Tongue (tissue), 2 donors: ENCODE data around the gene MYO1E. TPM values are rescaled to one million over a fixed set of nuclear protein-coding genes. Genes with fewer than 3 reads are reported as not detected.

Source experiments
- DNase-seq: peaks from one replicate; pipeline ENCODE4 v3.0.0-alpha.2; 2015
- total RNA-seq: library from RNA; depleted of rRNA; stranded (reverse); fragments of >200 nt; gene quantifications from one replicate; pipeline ENCODE4 v1.2.3, GENCODE V29; 2014

Gene MYO1E
- total RNA-seq, 1 donor from 2014 or later, result 66.6 TPM

- DNase-seq, result no peak
Observed at GRCh38 chr15:59190291-59190690, 182.4 kb downstream of the MYO1E start.

DNA sequence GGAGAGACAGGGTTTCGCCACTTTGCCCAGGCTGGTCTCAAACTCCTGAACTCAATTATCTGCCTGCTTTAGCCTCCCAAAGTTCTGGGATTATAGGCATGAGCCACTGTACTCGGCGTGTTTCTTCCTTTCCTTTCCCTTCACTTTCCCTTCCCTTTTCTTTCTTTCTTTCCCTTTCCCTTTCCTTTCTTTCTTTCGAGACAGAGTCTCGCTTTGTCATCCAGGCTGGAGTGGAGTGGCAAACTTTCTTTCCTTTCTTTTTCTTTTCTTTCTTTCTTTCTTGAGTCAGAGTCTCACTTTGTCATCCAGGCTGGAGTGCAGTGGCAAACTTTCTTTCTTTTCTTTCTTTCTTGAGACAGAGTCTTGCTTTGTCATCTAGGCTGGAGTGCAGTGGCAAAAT, 183.4 kb downstream of the MYO1E start:
- no peak for DNase-seq

DNA sequence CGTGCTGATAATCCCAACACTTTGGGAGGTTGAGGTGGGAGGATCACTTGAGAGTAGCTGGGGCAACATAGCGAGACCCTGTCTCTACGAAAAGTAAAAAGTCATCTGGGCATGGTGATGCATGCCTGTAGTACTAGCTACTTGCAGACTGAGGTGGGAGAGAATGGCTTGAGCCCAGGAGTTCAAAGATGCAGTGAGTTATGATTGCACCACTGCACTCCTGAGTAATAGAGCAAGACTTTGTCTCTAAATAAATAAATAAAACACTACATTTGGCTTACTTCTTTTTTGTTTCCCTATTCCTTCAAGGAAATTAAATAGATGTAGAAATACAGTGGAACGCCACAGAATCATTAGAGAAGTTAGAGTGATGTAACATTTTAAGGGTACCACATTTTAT, 186.2 kb downstream of the MYO1E start:
- no peak for DNase-seq

DNA sequence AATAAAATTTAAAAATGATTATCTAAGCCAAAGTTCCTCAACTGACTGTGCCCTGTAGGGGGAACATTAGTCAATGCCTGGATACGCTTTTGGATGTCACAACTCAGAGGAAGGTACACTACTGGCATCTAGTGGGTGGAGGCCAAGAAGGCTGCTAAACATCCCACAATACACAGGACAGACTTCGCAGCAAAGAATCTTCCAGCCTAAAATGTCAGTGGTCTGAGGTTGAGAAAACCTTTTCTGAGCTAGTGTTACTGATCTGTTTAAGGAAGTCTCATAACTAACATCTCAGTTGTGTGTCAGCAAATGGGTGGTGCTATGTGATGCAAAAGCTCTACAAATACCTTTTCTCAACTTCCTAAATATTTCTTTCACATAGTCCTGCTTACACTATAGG, 186.9 kb downstream of the MYO1E start:
- DNase-seq, result no peak

GRCh38 chr15:59180945-59181600, 191.6 kb downstream of the MYO1E start:
- no peak for DNase-seq

GRCh38 chr15:59179717-59180116, 193.0 kb downstream of the MYO1E start:
- no peak for DNase-seq

DNA sequence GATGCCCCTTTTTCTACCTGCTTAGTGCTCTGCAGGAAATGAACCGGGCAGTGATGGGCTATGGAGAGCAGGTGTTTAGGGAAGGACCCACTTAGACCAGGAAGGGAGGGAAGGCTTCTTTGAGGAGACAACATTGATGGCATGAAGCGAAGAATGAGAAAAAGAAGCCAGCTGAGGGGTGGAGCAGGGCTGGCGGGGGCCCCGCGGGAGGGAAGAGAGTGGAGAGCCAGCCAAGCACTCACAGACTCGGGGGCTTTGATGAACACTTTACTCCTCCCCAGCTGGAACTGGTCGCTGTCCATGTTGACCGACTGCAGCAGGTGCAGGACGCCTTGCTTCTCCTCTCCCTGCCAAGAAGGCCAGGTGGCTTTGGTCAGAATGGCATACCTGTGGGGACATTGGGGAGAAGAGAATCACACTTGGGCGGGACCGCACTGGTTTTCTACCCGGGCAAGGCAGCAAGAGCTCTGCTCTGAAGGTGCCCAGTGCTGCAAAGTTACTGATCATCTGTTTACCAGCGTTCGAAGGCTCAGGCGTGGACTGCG, 194.4 kb downstream of the MYO1E start:
- DNase-seq, result peak; percentile 86

DNA sequence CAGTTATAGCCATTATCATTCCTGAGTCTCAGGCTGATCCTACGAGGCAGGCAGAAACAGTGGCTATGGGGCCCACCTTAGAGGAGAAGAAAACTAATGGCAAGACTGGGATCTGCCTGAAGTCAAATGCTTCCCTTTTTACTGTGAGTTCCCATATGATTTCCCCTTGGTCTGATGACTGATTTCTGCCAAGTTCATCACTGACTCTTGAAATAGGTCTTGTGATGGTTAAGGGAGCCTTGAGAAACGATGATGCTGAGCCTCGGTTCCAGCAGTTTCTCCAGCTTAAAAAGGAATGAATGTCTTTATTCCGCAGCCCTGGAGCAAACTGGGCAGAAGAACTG, 195.4 kb downstream of the MYO1E start:
- no peak for DNase-seq

DNA sequence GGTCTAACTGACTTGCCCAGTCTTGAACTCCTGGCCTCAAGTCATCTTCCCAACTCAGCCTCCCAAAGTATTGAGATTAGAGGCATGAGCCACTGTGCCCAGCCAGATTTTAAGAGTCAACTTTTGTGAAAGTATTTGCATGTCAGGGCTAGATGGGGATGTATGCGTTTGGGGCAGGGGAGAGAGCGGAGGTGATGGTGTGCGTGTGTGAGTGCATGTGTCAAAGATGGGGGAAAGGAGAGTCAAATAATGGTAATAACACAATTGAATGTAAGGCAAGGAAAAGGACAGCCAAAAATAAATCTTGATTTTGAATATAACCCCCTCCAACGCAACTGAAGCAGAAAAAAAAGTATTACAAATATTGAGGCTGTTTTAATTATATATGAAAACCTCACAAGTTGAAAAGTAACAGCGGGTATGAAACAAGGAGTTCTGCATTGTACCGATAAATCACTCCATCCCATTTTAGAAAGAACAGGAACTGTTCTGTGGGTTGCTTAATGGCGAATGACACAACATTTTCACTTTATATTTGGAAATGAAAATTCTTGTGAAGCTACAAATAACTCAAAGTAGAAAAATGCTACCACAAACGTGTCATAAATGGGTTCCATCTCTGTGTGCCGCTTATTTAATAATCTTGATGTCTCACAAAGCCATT, 195.9 kb downstream of the MYO1E start:
- DNase-seq, result no peak

DNA sequence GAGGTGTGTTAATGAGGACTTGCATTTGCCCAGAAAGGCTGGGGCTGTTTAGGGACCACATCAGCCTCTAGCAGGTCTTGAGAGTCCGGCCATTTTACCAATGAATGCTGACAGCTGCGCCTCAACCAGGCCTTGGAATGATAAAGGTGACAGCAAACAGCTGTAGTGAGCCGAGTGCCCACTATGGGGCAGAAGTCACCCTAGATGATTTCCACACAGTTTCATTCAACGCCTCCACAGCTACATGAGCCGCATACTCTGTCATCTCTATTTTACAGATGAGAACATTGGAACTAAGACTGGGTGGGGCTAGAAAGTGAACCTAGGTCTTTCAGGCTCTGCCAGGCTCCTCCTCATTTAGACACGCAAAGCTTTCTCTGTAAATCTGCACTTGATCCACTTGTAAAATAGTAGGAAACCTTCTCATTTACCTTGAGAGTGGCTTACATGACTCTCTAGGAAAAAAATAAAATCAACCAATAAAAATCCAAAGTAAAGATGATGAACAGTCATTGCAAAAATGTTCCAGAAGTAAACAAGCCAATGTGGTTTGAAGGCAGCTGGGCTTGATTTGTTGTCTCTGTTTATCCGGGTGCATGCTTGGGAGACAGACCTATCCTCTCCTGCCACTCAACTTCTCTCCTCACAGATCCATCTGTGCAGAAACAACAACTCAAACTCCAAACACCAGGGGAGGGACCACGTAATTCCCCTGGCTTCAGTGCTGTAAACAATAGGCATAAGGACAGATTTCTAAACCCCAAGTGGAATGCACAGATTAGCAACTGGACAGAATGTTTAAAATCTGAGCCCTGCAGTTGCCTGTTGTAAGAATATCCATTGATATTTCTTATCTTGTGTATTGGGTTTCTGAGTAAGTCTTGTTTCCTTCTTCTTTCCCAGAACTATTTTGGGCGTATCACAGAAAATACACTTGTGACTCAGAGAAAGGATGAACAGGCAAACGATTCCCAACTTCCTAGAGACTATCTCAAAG, 197.5 kb downstream of the MYO1E start:
- DNase-seq, result peak; percentile 70

DNA sequence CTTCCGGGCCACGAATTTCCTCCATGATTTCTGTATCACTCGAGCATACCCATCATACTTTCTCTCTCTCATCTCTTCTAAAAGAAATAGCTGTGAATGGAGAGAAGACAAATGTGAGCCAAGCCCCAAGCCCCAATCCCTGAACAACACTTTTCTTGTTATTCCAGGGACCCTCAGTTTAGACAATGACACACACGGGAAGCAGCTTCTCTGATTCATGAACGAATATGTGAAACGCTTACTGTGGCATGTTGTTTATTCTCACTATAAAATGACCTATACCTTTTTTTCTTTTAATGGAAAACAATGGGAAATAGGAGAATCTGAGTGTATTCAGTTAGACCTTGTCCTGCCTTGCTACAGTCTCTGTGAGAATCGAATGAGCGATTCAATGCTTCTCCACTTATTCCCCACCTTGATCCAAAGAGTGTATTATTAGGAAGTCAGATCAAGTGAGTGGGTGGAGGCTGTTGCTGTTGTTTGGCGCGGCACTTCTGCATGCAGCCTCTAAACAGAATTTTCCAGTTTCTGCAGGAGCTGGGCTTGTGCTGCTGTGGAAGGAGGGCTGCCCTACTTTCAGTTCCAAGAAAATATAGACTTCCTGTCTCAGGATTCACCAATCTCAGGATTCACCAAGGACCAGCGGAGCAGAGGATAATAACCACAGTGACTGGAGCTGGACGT, 198.4 kb downstream of the MYO1E start:
- DNase-seq, result no peak

DNA sequence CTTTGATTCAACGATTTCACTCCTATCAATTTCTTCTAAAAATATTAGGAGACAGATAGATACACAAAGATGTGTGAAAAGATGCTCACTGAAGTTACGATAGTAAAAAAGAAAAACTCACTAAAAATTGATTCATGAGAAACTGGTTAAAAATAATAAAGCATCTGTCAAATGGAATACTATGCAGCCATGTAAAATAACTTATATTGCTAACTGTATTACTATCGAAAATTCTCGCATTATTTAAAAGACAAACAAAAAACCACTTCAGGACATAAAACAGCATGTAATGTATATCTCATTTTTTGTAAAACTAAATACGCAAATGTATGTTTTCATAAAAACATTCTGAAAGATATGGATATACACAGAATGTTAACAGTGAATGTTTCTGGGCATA, 199.5 kb downstream of the MYO1E start:
- no peak for DNase-seq

- no peak for DNase-seq
Observed at GRCh38 chr15:59172289-59172901, 200.3 kb downstream of the MYO1E start.

DNA sequence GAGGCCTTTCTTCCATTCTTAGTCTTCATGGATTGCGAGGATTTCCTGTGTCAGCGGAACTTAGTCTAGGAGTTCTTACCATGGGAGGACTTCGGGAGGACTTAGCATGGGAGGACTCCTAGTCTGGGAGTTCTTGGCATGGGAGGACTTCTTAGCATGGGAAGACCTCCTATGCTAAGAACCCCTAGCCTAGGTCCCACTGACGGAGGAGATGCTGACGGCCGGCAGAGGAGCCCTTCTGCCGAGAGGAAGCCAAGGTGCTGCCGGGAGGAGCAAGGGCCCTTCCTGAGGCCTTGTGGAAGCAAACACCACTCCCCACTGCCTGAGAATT, 201.6 kb downstream of the MYO1E start:
- DNase-seq, result no peak

DNA sequence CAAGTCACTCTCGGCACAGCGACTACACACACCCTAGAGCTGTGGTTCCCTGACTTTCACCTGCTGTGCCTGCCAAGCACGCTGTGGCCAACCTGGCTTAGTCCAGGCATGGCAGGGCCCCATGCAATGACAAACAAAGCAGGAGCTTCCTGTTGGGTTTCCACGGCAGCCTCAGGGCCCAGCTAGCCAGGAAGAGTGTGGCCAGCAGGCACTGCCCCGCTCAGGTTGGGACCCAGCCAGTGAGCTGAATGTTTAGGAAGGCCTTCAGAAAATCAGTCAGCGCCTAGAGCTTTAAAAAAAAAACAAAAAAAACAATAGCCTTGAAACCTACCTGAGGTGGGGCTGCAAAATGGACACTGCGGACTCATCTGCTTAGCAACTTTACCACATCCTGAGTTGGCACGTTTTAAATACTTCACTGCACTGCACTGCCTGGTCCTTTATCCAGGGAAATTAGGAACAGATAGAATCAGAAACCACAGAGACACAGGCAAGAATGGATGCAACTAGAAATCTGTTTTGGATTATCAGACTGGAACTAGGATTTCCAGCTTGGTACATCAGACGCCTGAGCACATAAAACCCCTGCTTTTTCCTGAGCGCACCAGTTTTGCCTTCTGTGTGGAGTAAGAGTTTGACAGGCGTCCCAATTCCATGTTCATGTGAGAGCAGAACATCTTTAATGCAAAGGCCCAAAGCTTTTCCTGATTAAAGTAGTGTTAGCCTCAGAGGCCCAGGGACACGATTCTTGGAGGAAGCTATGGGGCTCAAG, 202.2 kb downstream of the MYO1E start:
- DNase-seq, result no peak

DNA sequence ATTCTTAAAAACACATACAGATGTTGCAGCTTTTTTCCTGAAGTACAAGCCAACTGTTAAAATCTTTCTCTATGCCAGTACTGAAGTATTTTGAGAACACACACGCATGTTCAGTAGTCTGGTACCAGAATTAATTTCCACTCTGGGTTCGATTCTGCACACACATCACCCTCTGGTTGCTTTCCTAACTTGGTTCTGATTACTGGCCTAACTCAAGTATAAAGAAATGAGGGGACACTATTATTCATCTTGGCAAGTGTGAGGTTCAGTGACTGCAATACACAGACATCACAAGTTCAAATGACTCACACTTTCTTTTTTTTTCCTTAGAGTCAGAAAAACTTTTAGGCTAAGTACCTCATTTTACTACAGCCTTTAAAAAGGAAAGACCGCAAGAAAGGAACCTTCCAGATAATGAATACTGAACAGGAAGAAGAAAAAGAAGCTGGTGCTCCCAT, 203.4 kb downstream of the MYO1E start:
- DNase-seq, result no peak

DNA sequence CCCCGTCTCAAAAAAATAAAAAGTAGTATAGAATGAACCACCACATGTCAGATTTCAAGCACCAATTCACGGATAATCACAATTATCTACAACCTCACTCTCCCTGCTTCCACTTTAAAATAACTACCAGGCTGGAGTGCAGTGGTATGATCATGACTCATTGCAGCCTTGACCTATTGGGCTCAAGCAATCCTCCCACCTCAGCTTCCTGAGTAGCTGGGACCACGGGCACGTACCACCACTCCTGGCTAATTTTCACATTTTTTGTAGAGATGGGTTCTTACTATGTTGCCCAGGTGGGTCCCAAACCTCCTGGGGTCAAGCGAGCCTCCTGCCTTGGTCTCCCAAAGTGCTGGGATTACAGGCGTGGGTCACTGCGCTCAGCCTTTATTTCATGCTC, 204.1 kb downstream of the MYO1E start:
- DNase-seq, result no peak

DNA sequence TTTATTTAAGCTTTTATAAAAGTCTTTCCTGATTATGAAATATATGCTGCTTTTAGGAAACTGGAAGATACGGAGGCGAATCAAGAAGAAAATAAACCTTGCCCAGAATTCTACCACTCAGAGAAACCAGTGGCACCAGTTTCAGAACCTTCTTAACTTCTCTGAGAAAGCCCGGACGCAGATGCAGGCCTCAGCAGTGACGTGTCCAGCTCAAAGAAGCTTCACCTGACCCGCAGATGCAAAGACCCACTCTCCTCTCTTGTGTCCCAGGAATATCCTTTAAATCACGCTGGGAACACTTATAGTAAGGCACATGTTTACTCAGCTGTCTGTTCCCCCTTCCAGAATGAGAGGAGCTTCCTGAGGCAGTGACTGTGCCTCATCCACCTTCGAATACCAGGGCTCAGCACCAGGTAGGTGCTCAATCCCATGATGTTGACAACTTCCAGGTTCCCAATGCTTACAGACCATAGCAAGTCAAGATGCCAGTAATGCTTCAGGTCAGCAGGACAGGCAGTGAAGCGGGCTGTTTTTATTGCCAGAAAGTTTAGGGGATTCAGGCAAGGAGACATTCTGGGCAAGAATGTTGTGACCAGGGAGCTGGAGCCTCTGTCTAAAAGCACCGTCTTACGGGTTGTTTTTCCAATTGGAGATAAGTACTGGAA, 205.9 kb downstream of the MYO1E start:
- DNase-seq, result no peak

DNA sequence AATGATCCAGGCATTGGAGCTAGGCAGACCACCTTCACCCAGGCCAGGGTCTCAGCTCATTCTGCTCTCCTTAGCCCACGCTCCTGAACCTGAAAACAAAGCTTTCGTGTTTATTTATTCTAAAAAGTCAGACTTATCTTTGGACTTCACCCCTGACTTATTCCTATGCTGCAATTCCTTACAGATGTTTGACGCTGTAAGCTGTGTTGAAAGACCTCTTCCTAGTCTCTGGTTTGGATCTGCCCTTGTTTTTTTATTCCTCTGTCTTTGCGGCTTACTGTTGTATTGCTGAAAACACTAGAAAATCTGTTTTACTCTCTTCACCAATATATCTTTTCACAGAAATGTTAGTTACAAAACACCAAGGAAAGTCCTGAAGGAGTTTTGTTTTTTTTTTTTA, 206.5 kb downstream of the MYO1E start:
- DNase-seq, result no peak

DNA sequence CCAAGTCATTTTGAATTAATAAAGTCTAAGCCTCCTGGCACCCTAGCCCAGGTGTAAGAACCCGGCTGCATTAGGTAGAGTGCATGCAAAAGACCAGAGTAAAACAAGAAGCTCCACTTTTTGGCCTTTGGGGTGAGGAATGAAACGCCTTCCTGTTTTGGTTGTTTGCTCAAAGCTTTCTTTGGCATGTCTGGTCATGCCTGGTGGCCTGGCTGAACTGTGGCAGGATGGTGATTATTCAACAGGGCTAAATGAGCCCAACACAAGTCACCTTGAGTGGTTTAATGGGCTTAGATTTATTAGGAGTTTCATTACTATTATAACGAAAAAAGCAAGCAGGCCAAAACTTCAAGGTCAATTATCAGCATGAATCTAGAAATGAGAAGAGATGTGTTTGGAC, 206.9 kb downstream of the MYO1E start:
- no peak for DNase-seq
